Panc1 (cell line): ENCODE measurements around the gene IL22RA1. TPM values are rescaled to one million over a fixed set of nuclear protein-coding genes. Genes with fewer than 3 reads are reported as not detected.

Experiments
- ATAC-seq: fragments of 200-7000 bp; cut with Tn5 transposase; 2 replicates; pipeline ENCODE4 v1.9.1; 2020; ENCODE audit warnings: mild to moderate bottlenecking, moderate library complexity
- BruUV-seq: library from RNA; stranded (reverse); fragments of 400-500 nt; replicated peaks from 2 replicates; lab custom pipeline; 2021; lab: Mats Ljungman, UMichigan
- CTCF ChIA-PET: fragments of 300-600 bp; sonication (Branson Sonifier 250); formaldehyde crosslinking; loops from one replicate; lab custom pipeline; 2022; ENCODE audit warnings: antibody characterized with exemption; lab: Charles Lee
- POLR2A ChIA-PET: fragments of 300-600 bp; sonication (Branson Sonifier 250); formaldehyde crosslinking; loops from one replicate; lab custom pipeline; 2022; ENCODE audit warnings: antibody characterized with exemption; lab: Charles Lee
- DNase-seq: peaks from one replicate; pipeline ENCODE4 v3.0.0-alpha.2; 2010; ENCODE audit warnings: low read depth, low spot score
- H3K27ac ChIP-seq: 2 replicates; pipeline ENCODE4 v1.5.1; 2011; ENCODE audit warnings: mild to moderate bottlenecking, low read length, inconsistent platforms
- H3K27me3 ChIP-seq: fragments of 200-500 bp; sonication (Bioruptor generic); 2 replicates; pipeline ENCODE4 v1.6.0; 2014; ENCODE audit warnings: low read length, inconsistent platforms; ENCODE audit not compliant: control insufficient read depth, insufficient read depth
- H3K36me3 ChIP-seq: fragments of 200-500 bp; sonication (Bioruptor generic); 2 replicates; pipeline ENCODE4 v1.5.1; 2014; ENCODE audit warnings: inconsistent platforms, mild to moderate bottlenecking, low read length, moderate library complexity; ENCODE audit not compliant: control insufficient read depth, insufficient read depth
- H3K4me1 ChIP-seq: 2 replicates; pipeline ENCODE4 v1.5.1; 2011; ENCODE audit warnings: inconsistent platforms, mild to moderate bottlenecking, low read length, moderate library complexity; ENCODE audit not compliant: control insufficient read depth, insufficient read depth
- H3K4me3 ChIP-seq, 2 experiments: 2 replicates each; pipeline ENCODE4 v1.5.1; 2011 to 2012; ENCODE audit warnings: low read depth in 2 of 2, low read length in 2 of 2, mild to moderate bottlenecking in 2 of 2, inconsistent platforms in 1 of 2, moderate library complexity in 1 of 2
- H3K9me3 ChIP-seq: fragments of 200-500 bp; sonication (Bioruptor generic); 2 replicates; pipeline ENCODE4 v1.5.1; 2014; ENCODE audit warnings: low read depth, mild to moderate bottlenecking, inconsistent platforms, low read length, moderate library complexity; ENCODE audit not compliant: control insufficient read depth, insufficient read depth
- CTCF ChIP-seq: fragments of 450-650 bp; IDR thresholded peaks from 2 replicates; pipeline ENCODE4 v1.5.1; 2017; ENCODE audit warnings: mild to moderate bottlenecking
- POLR2AphosphoS5 ChIP-seq: IDR thresholded peaks from 2 replicates; pipeline ENCODE4 v1.6.1; 2012; ENCODE audit warnings: mild to moderate bottlenecking, low read depth, low read length, moderate library complexity
- REST ChIP-seq, 2 experiments: IDR thresholded peaks; 2 replicates each; pipeline ENCODE4 v1.6.1; 2011 to 2012; ENCODE audit warnings: low read depth in 2 of 2, control low read depth in 1 of 2, low read length in 1 of 2, mild to moderate bottlenecking in 1 of 2, moderate library complexity in 1 of 2; ENCODE audit not compliant: insufficient read depth in 1 of 2
- SIN3A ChIP-seq: IDR thresholded peaks from 2 replicates; pipeline ENCODE4 v1.6.1; 2012; ENCODE audit warnings: low read depth, mild to moderate bottlenecking, low read length, moderate library complexity, borderline replicate concordance; ENCODE audit not compliant: insufficient read depth
- TCF7L2 ChIP-seq: IDR thresholded peaks from 2 replicates; pipeline ENCODE4 v1.6.1; 2011; ENCODE audit warnings: mild to moderate bottlenecking, low read depth, low read length, inconsistent platforms
- in situ Hi-C: cut with HindIII; loops from 2 replicates; pipeline ENCODE4 v1.10.0; 2016; ENCODE audit warnings: low sequenced_read_pairs, low pct_unique_long_range_greater_than_20kb
- intact Hi-C: fragments of 100-400 bp; cut with micrococcal nuclease; formaldehyde crosslinking; loops from one replicate; pipeline ENCODE4 v1.10.0; 2022; ENCODE audit not compliant: unreplicated experiment
- total RNA-seq: library from RNA; stranded (reverse); gene quantifications from one replicate; pipeline ENCODE4 v1.2.1, GENCODE V29; 2021; ENCODE audit not compliant: unreplicated experiment

IL22RA1 gene
- total RNA-seq, 1 experiment from 2014 or later: 1.1 TPM

- Histone ChIP-seq H3K9me3 (no peaks in the 10 kb centered on the region), H3K4me3 (no peak overlapping the region), H3K27ac (no peak overlapping the region), H3K36me3 (no peaks in the 10 kb centered on the region), H3K27me3 (no peaks in the 10 kb centered on the region), H3K4me1 (peaks cover 5% of the 10 kb centered on the region; the same call in 1 of the 2 replicates)
- ChIA-PET POLR2A (interaction anchor here (0.6 to 0.7 kb wide), 2 partner anchors 53 to 79 kb away, joined by 8 to 9 read pairs; no protein-coding TSS in a partner anchor), CTCF (interaction anchor here (0.6 to 1.8 kb wide), 4 partner anchors 46 to 460 kb away, joined by 3 to 5 read pairs (median 4); no protein-coding TSS in a partner anchor)
- ATAC-seq: no peak
- in situ Hi-C loops (no loop called here), intact Hi-C loops (no loop called here)
- TF ChIP-seq CTCF (no peak), REST (IDR thresholded peaks at IDR 0.05; ENCODE audit: insufficient read depth in 1 of 2, low read depth in 2 of 2, low read length in 1 of 2) (no peak), TCF7L2 (no peak), POLR2AphosphoS5 (no peak), SIN3A (no peak)
- DNase-seq: no peak
- BruUV-seq: no TSS peak
Observed at GRCh38 chr1:24152631-24153494, 9.9 kb upstream of the IL22RA1 start.

- no peaks in the 10 kb centered on the region for H3K36me3 ChIP-seq
- H3K4me1 ChIP-seq: peaks cover 5% of the 10 kb centered on the region; the same call in 1 of the 2 replicates
- in situ Hi-C loops: no loop called here
- ATAC-seq: no peak
- H3K9me3 ChIP-seq: no peaks in the 10 kb centered on the region
- H3K4me3 ChIP-seq: no peak overlapping the region
- BruUV-seq: no TSS peak
- H3K27me3 ChIP-seq: no peaks in the 10 kb centered on the region
- POLR2A ChIA-PET: interaction anchor here (0.6 kb wide), 1 partner anchor 342 kb away, joined by 8 read pairs; no protein-coding TSS in a partner anchor
- CTCF ChIA-PET: interaction anchor here (2.0 to 2.1 kb wide), 2 partner anchors 48 to 241 kb away, joined by 32 to 47 read pairs; no protein-coding TSS in a partner anchor
- no peak for TF ChIP-seq TCF7L2
- no peak for TF ChIP-seq REST (IDR thresholded peaks at IDR 0.05; ENCODE audit: insufficient read depth in 1 of 2, low read depth in 2 of 2, low read length in 1 of 2)
- TF ChIP-seq CTCF: no peak
- no peak for TF ChIP-seq SIN3A
- TF ChIP-seq POLR2AphosphoS5: no peak
- no peak for DNase-seq
- intact Hi-C loops: loop anchor here (2.0 kb wide), 1 partner anchor 240 kb away; no protein-coding TSS in a partner anchor
- H3K27ac ChIP-seq: no peak overlapping the region
Observed at GRCh38 chr1:24151175-24151533, 8.2 kb upstream of the IL22RA1 start.
